Panc1 (cell line): Measurements from ENCODE around the gene FBXO17.

ENCODE experiments used
- CTCF ChIP-seq: fragments of 450-650 bp; IDR thresholded peaks from 2 replicates; pipeline ENCODE4 v1.5.1; 2017; ENCODE audit warnings: mild to moderate bottlenecking
- POLR2AphosphoS5 ChIP-seq: IDR thresholded peaks from 2 replicates; pipeline ENCODE4 v1.6.1; 2012; ENCODE audit warnings: mild to moderate bottlenecking, low read depth, low read length, moderate library complexity
- REST ChIP-seq, 2 experiments: IDR thresholded peaks; 2 replicates each; pipeline ENCODE4 v1.6.1; 2011 to 2012; ENCODE audit warnings: low read depth in 2 of 2, control low read depth in 1 of 2, low read length in 1 of 2, mild to moderate bottlenecking in 1 of 2, moderate library complexity in 1 of 2; ENCODE audit not compliant: insufficient read depth in 1 of 2

GRCh38 chr19:38990949-38991697, 15.6 kb upstream of the FBXO17 start:
- TF ChIP-seq POLR2AphosphoS5: no peak
- no peak for TF ChIP-seq REST (IDR thresholded peaks at IDR 0.05; ENCODE audit: insufficient read depth in 1 of 2, low read depth in 2 of 2, low read length in 1 of 2)
- no peak for TF ChIP-seq CTCF
